Coronary artery (tissue), 2 donors: Measurements from ENCODE around the gene DHRSX.
"Not testable (repeated sequence)": the region's sequence is repeated elsewhere in the genome, so short reads cannot be mapped to it uniquely, and the experiment has no call there.

ENCODE experiments used
- DNase-seq: peaks from one replicate; pipeline ENCODE4 v3.0.0-alpha.2; 2017; ENCODE audit warnings: low spot score
- H3K27ac ChIP-seq, 2 donors: fragments of 200-600 bp; sonication (generic); one replicate each; pipeline ENCODE4 v1.5.1; 2016 to 2019
- H3K4me3 ChIP-seq: fragments of 200-600 bp; sonication (generic); 2 replicates; pipeline ENCODE4 v1.5.1; 2016; ENCODE audit warnings: mild to moderate bottlenecking, moderate library complexity
- CTCF ChIP-seq: fragments of 200-600 bp; sonication (generic); IDR thresholded peaks from one replicate; pipeline ENCODE4 v1.5.1; 2019; ENCODE audit warnings: antibody characterized with exemption

Gene DHRSX

GRCh38 chrX:2391869-2392606, 108.7 kb downstream of the DHRSX start:
- Histone ChIP-seq H3K4me3 (no peak overlapping the region), H3K27ac (no peak overlapping the region)
- no peak for TF ChIP-seq CTCF
- DNase-seq = no peak

- H3K4me3 ChIP-seq = no peak overlapping the region
- DNase-seq = no peak
- TF ChIP-seq CTCF = no peak
- no peak overlapping the region for H3K27ac ChIP-seq
These were observed 110.0 kb downstream of the DHRSX start for GRCh38 chrX:2390754-2391153.

- not testable (repeated sequence) for DNase-seq, H3K27ac ChIP-seq, H3K4me3 ChIP-seq
These were observed 111.0 kb downstream of the DHRSX start for GRCh38 chrX:2389731-2390130.

- Histone ChIP-seq H3K4me3 (no peak overlapping the region), H3K27ac (no peak overlapping the region)
- no peak for TF ChIP-seq CTCF
- DNase-seq = no peak
These were observed 111.5 kb downstream of the DHRSX start for GRCh38 chrX:2389324-2389723.

- Histone ChIP-seq H3K4me3 (no peak overlapping the region), H3K27ac (no peak overlapping the region)
- no peak for TF ChIP-seq CTCF
- DNase-seq = no peak
These were observed 112.1 kb downstream of the DHRSX start for GRCh38 chrX:2388669-2389068.

GRCh38 chrX:2387614-2388239, 113.0 kb downstream of the DHRSX start:
- H3K4me3 ChIP-seq = no peak overlapping the region
- no peak for DNase-seq
- no peak overlapping the region for H3K27ac ChIP-seq
- no peak for TF ChIP-seq CTCF

GRCh38 chrX:2385224-2385623, 115.6 kb downstream of the DHRSX start:
- no peak for TF ChIP-seq CTCF
- Histone ChIP-seq H3K27ac (no peak overlapping the region), H3K4me3 (no peak overlapping the region)
- DNase-seq = no peak
